Stomach (tissue), 4 donors: Measurements from ENCODE around the gene DVL3.

ENCODE experiments used
- CTCF ChIP-seq, 7 experiments: fragments of 450-650 bp in 4 of 7; fragments of 200-600 bp in 3 of 7; sonication (generic) in 3 of 7; IDR thresholded peaks; one replicate each; pipeline ENCODE4 v1.5.1; 2016 to 2019; ENCODE audit warnings: antibody characterized with exemption in 7 of 7, control low read depth in 2 of 7, mild to moderate bottlenecking in 1 of 7
- POLR2A ChIP-seq, 4 donors: fragments of 450-650 bp; IDR thresholded peaks; one replicate each; pipeline ENCODE4 v1.6.1; 2016; ENCODE audit warnings: antibody characterized with exemption in 4 of 4, control low read depth in 2 of 4, mild to moderate bottlenecking in 1 of 4, moderate library complexity in 1 of 4

DNA sequence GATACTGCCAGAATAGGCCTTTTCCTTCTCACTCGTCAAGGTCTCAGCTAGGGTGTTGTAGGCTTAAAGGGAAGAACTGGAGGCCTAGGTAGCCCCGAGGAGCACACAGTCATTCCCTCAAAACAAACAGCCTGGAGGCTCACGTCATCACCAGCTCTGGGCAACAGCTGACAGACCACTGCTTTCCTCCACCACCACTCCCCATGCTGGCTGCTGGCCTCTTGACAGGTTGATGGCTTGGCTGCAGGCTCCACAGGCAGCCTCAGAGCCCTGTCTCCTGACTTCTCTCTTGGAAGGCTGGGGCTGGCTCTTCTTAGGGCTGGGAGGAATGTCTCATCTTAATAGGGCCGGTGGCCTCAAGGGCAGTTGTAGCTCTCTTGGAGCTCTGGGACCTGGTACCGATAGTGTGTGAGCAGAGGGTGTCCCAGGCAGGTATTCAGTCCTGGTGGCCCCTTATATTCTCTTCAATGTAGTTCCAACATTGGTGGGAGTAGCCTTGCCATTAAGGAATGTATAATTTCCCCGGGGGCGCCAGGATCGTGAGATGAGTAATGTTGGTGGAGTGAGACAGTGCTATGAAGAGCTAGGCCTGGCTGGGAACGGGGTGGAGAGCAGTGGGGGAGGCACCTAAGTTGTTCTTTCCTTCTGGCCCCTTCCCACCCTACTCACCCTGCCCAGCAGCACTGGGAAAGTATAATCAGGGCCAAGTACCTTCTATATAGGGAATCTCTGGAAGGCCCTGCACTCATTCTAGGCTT lies 13.4 kb downstream of the DVL3 start:
- TF ChIP-seq CTCF (IDR thresholded peaks at IDR 0.05) (no peak), POLR2A (IDR thresholded peaks at IDR 0.05) (no peak)
